GM23338 (cell line): ENCODE measurements around the gene RAB11FIP3. TPM values are rescaled to one million over a fixed set of nuclear protein-coding genes. Genes with fewer than 3 reads are reported as not detected.

Source experiments
- EZH2 ChIP-seq: fragments of 200-600 bp; sonication (generic); IDR thresholded peaks from one replicate; pipeline ENCODE4 v1.8.0; 2017; ENCODE audit warnings: antibody characterized with exemption, mild to moderate bottlenecking, low read depth; ENCODE audit not compliant: unreplicated experiment
- EZH2phosphoT487 ChIP-seq: fragments of 200-600 bp; sonication (generic); IDR thresholded peaks from one replicate; pipeline ENCODE4 v1.8.1; 2018; ENCODE audit warnings: antibody characterized with exemption; ENCODE audit not compliant: unreplicated experiment
- ZNF331 ChIP-seq: fragments of 250-450 bp; sonication (Bioruptor Pico); IDR thresholded peaks from 2 replicates; pipeline ENCODE4 v1.5.0; 2020; ENCODE audit warnings: low read depth, mild to moderate bottlenecking, moderate library complexity
- polyA plus RNA-seq: library from polyadenylated mRNA; unstranded; fragments of >200 nt; fragmentation: Nextera tagmentation; extraction: Ambion mirVana; gene quantifications from 2 replicates; pipeline ENCODE4 v1.2.1, GENCODE V29; 2016
- total RNA-seq: library from RNA; depleted of rRNA; stranded (reverse); fragments of >200 nt; shearing (Covaris generic); gene quantifications from 2 replicates; pipeline ENCODE4 v1.2.3, GENCODE V29; 2014
- TF ChIP-seq, protein P1 (sequence below): fragments of 250-450 bp; sonication (Bioruptor Pico); IDR thresholded peaks from 2 replicates; pipeline ENCODE4 v1.5.0; 2020; ENCODE audit warnings: mild to moderate bottlenecking, moderate library complexity
- TF ChIP-seq, protein P2 (sequence below): IDR thresholded peaks from one replicate; pipeline ENCODE4 v1.6.1; 2018; ENCODE audit warnings: antibody characterized with exemption; ENCODE audit not compliant: unreplicated experiment
- TF ChIP-seq, protein P3 (sequence below), 2 experiments: fragments of 200-600 bp in 1 of 2; sonication (generic) in 1 of 2; conservative IDR thresholded peaks; 2 replicates each; pipeline versions ENCODE4 v1.5.1 to v1.6.1; 2016 to 2017; ENCODE audit warnings: antibody characterized with exemption in 2 of 2, low read depth in 2 of 2, mild to moderate bottlenecking in 2 of 2, moderate library complexity in 1 of 2

Gene RAB11FIP3
- total and polyA plus RNA-seq, 2 experiments from 2014 or later, result 3.2 to 29.2 TPM

DNA sequence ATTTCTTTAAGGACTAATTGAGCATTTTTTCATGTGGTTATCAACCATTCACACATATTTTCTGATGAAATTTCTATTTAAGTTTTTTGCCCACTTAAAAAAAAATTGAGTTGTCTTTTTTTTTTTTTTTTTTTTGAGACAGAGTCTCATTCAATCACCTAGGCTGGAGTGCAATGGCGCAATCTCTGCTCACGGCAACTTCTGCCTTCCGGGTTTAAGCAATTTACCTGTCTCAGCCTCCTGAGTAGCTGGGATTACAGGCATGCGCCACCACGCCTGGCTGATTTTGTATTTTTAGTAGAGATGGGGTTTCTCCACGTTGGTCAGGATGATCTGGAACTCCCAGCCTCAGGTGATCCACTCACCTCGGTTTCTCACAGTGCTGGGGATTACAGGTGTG is 34.3 kb downstream of the RAB11FIP3 start (continued):
- TF ChIP-seq, protein P1, sequence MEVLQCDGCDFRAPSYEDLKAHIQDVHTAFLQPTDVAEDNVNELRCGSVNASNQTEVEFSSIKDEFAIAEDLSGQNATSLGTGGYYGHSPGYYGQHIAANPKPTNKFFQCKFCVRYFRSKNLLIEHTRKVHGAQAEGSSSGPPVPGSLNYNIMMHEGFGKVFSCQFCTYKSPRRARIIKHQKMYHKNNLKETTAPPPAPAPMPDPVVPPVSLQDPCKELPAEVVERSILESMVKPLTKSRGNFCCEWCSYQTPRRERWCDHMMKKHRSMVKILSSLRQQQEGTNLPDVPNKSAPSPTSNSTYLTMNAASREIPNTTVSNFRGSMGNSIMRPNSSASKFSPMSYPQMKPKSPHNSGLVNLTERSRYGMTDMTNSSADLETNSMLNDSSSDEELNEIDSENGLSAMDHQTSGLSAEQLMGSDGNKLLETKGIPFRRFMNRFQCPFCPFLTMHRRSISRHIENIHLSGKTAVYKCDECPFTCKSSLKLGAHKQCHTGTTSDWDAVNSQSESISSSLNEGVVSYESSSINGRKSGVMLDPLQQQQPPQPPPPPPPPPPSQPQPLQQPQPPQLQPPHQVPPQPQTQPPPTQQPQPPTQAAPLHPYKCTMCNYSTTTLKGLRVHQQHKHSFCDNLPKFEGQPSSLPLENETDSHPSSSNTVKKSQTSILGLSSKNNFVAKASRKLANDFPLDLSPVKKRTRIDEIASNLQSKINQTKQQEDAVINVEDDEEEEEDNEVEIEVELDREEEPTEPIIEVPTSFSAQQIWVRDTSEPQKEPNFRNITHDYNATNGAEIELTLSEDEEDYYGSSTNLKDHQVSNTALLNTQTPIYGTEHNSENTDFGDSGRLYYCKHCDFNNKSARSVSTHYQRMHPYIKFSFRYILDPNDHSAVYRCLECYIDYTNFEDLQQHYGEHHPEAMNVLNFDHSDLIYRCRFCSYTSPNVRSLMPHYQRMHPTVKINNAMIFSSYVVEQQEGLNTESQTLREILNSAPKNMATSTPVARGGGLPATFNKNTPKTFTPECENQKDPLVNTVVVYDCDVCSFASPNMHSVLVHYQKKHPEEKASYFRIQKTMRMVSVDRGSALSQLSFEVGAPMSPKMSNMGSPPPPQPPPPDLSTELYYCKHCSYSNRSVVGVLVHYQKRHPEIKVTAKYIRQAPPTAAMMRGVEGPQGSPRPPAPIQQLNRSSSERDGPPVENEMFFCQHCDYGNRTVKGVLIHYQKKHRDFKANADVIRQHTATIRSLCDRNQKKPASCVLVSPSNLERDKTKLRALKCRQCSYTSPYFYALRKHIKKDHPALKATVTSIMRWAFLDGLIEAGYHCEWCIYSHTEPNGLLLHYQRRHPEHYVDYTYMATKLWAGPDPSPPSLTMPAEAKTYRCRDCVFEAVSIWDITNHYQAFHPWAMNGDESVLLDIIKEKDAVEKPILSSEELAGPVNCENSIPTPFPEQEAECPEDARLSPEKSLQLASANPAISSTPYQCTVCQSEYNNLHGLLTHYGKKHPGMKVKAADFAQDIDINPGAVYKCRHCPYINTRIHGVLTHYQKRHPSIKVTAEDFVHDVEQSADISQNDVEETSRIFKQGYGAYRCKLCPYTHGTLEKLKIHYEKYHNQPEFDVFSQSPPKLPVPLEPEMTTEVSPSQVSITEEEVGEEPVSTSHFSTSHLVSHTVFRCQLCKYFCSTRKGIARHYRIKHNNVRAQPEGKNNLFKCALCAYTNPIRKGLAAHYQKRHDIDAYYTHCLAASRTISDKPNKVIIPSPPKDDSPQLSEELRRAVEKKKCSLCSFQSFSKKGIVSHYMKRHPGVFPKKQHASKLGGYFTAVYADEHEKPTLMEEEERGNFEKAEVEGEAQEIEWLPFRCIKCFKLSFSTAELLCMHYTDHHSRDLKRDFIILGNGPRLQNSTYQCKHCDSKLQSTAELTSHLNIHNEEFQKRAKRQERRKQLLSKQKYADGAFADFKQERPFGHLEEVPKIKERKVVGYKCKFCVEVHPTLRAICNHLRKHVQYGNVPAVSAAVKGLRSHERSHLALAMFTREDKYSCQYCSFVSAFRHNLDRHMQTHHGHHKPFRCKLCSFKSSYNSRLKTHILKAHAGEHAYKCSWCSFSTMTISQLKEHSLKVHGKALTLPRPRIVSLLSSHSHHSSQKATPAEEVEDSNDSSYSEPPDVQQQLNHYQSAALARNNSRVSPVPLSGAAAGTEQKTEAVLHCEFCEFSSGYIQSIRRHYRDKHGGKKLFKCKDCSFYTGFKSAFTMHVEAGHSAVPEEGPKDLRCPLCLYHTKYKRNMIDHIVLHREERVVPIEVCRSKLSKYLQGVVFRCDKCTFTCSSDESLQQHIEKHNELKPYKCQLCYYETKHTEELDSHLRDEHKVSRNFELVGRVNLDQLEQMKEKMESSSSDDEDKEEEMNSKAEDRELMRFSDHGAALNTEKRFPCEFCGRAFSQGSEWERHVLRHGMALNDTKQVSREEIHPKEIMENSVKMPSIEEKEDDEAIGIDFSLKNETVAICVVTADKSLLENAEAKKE, result no peak
- no peak for TF ChIP-seq EZH2
- TF ChIP-seq, protein P2, sequence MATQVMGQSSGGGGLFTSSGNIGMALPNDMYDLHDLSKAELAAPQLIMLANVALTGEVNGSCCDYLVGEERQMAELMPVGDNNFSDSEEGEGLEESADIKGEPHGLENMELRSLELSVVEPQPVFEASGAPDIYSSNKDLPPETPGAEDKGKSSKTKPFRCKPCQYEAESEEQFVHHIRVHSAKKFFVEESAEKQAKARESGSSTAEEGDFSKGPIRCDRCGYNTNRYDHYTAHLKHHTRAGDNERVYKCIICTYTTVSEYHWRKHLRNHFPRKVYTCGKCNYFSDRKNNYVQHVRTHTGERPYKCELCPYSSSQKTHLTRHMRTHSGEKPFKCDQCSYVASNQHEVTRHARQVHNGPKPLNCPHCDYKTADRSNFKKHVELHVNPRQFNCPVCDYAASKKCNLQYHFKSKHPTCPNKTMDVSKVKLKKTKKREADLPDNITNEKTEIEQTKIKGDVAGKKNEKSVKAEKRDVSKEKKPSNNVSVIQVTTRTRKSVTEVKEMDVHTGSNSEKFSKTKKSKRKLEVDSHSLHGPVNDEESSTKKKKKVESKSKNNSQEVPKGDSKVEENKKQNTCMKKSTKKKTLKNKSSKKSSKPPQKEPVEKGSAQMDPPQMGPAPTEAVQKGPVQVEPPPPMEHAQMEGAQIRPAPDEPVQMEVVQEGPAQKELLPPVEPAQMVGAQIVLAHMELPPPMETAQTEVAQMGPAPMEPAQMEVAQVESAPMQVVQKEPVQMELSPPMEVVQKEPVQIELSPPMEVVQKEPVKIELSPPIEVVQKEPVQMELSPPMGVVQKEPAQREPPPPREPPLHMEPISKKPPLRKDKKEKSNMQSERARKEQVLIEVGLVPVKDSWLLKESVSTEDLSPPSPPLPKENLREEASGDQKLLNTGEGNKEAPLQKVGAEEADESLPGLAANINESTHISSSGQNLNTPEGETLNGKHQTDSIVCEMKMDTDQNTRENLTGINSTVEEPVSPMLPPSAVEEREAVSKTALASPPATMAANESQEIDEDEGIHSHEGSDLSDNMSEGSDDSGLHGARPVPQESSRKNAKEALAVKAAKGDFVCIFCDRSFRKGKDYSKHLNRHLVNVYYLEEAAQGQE, result no peak
- TF ChIP-seq ZNF331 (CRISPR knock-in tag), result no peak
- no peak for TF ChIP-seq EZH2phosphoT487
- TF ChIP-seq, protein P3, sequence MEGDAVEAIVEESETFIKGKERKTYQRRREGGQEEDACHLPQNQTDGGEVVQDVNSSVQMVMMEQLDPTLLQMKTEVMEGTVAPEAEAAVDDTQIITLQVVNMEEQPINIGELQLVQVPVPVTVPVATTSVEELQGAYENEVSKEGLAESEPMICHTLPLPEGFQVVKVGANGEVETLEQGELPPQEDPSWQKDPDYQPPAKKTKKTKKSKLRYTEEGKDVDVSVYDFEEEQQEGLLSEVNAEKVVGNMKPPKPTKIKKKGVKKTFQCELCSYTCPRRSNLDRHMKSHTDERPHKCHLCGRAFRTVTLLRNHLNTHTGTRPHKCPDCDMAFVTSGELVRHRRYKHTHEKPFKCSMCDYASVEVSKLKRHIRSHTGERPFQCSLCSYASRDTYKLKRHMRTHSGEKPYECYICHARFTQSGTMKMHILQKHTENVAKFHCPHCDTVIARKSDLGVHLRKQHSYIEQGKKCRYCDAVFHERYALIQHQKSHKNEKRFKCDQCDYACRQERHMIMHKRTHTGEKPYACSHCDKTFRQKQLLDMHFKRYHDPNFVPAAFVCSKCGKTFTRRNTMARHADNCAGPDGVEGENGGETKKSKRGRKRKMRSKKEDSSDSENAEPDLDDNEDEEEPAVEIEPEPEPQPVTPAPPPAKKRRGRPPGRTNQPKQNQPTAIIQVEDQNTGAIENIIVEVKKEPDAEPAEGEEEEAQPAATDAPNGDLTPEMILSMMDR (conservative IDR thresholded peaks at IDR 0.05; ENCODE audit: low read depth in 2 of 2), result no peak
